ENCODE measurements around the gene PHF21B. TPM values are rescaled to one million over a fixed set of nuclear protein-coding genes. Genes with fewer than 3 reads are reported as not detected.

PHF21B gene
- total RNA-seq, 2 experiments from 2014 or later, result not detected

DNA sequence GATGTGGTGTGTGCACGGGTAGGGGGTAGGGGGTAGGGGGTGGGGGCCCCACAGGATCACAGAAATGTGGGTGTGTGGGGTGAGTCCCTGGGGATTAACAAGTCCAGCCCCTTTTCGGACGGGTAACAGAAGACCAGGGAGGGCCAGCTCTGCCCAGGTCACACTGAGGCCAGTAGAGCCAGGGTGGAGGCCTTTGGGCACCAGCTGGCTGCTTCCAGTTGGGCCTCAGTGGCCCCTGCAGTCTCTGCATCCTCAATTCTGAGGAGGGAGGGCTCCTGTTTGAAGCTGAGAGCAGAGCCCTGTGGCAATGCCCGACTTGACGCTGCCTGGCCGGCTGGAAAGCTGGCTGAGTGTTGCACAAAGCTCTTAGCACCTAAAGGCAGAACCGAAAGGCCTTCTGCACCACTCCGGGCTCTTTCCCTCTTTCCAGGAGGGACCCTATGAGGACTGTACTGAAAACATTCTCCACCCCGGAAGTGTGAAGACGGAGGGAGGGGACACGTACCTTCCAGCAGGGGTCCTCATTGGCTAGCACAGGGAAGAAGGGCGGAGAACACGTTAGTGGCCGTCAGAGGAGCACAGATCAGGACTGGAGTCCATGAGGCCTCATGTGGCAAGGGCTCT is 120.4 kb downstream of the PHF21B start:
- no peaks in the 10 kb centered on the region for H3K36me3 Mint-ChIP-seq (ENCODE audit: low read depth)
- H3K27ac Mint-ChIP-seq, result no peak overlapping the region
- ChIA-PET CTCF (no interaction called here), POLR2A (no interaction called here)
- H3K27me3 Mint-ChIP-seq, result no peaks in the 10 kb centered on the region
- no peaks in the 10 kb centered on the region for H3K4me1 Mint-ChIP-seq
- H3K9me3 Mint-ChIP-seq, result no peaks in the 10 kb centered on the region
- no peak for DNase-seq
- H3K4me3 Mint-ChIP-seq, result no peak overlapping the region

DNA sequence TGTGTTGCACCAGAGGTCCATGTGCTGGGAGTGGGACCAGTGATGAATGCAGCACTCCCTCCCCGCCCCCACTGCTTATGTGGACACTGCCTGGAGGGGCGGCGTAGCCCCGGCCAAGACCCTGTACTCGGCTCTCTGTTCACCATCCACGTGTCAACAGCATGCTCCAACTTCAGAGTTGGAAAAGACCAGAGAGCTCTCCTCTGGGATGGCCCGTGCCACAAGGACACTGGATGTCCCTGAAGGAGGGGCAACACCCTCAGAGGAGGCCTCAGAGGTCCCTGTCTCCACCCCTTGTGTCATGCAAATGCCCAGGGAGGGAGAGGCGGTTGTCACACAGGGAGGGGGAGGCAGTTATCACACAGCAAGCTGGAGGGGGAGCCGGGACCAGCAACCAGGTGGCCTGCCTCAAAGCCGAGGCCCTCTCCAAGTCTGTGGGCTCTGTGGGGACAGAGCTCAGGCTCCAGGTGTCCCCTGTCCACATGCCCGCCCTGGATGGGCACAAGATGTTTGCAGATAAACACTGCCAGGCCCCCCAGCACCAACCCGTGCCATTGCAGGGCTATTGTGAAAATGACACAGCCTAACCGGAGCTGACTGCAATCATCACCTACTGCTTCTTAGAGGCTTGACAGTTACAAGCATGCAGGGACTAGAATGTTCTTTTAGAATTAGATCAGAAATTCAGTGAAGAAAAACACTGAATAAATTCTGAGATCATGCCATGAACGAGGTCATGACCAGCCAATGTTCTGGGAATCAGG is 121.1 kb downstream of the PHF21B start:
- Mint-ChIP-seq H3K4me1 (no peaks in the 10 kb centered on the region), H3K4me3 (no peak overlapping the region), H3K27ac (no peak overlapping the region), H3K27me3 (no peaks in the 10 kb centered on the region), H3K9me3 (no peaks in the 10 kb centered on the region), H3K36me3 (ENCODE audit: low read depth) (no peaks in the 10 kb centered on the region)
- no peak for DNase-seq
- ChIA-PET POLR2A (no interaction called here), CTCF (no interaction called here)

DNA sequence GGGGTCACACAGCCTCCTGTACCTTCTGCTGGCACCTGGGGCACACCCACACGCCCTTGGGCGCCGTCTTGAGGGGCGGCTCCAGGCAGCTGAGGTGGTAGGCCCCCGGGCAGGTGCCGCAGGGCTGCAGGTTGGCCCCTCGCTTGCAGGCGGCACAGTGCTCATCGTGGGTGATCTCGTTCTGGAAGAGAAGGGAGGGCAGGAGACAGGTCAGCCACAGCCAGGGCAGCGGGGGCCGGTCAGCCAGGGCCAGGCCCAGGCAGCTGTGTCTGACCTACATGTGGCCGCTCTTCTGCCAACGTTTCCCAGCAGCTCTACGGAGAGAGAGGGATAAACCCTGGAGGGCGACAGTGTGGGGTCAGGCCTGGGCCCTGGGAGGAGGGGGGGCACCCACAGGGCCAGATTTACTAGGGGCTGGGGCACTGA is 121.9 kb downstream of the PHF21B start:
- no peaks in the 10 kb centered on the region for H3K9me3 Mint-ChIP-seq
- no peak overlapping the region for H3K27ac Mint-ChIP-seq
- H3K36me3 Mint-ChIP-seq (ENCODE audit: low read depth), result no peaks in the 10 kb centered on the region
- no peak for DNase-seq
- ChIA-PET POLR2A (no interaction called here), CTCF (no interaction called here)
- H3K27me3 Mint-ChIP-seq, result no peaks in the 10 kb centered on the region
- no peak overlapping the region for H3K4me3 Mint-ChIP-seq
- no peaks in the 10 kb centered on the region for H3K4me1 Mint-ChIP-seq

DNA sequence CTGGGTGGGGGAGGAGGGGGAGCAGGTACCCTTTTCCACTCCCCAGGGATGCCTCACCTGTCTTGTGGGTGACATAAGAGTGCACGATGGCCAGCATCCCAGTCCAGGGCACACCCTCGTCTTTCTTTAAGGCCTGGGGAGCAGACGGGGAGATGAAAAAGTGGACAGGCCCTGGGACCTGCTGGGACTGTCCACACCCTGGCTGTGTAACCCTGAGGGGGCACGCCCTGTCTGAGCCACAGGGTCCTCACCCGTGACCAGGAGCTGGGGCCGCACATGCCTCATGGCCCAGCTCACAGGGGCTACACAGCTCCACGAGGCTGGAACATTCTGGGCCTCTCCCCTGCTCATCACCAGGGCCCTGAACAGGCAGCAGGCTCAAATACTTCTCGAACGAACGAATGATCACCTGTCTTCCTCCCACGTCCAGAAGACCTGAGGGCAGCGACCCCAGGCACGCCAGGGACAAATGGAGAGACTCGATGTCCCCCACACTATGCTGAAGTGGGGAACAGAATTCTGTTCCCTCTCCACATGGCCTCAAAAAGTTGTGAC is 123.9 kb downstream of the PHF21B start:
- no peaks in the 10 kb centered on the region for H3K27me3 Mint-ChIP-seq
- no peaks in the 10 kb centered on the region for H3K4me1 Mint-ChIP-seq
- H3K4me3 Mint-ChIP-seq, result no peak overlapping the region
- H3K36me3 Mint-ChIP-seq (ENCODE audit: low read depth), result no peaks in the 10 kb centered on the region
- no peaks in the 10 kb centered on the region for H3K9me3 Mint-ChIP-seq
- POLR2A ChIA-PET, result no interaction called here
- no peak for DNase-seq
- no peak overlapping the region for H3K27ac Mint-ChIP-seq
- CTCF ChIA-PET, result no interaction called here

DNA sequence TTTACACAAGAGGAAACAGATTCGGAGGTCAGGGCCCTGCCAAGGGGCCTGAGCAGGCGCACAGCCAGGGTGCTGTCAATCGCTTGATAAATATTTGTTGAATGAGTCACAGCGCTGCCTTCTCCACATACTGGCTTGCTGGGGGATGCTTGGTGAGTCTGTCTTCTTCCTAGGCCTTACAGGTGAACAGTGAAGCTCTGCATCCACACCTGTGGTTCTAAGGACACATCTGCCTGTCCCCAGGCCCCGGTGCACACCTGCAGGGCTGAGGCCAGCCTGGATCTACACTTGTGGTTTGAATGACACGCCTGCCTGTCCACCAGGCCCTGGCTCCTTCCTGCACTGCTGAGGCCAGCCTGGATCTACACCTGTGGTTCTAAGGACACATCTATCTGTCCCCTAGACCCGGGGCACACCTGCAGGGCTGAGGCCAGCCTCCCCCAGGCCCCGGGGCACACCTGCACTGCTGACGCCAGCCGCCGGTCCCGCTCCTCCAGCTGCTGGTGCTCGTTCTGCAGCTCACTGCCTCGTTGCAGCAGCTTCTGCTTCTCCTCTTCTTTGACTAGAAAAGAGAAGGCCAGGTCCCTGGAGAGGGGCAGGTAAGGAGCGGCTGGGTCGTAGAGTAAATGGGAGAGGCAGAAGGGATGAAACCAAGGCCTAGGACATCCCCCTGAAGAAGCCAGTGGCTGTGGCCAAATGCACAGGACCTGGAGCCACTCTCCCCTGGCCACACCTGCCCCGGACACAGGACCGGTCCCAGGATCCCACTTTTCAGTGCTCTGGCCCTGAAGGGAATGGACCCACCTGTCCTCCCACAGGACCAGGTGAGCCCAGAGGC is 124.6 kb downstream of the PHF21B start:
- no peak overlapping the region for H3K27ac Mint-ChIP-seq
- no peaks in the 10 kb centered on the region for H3K4me1 Mint-ChIP-seq
- H3K9me3 Mint-ChIP-seq, result no peaks in the 10 kb centered on the region
- ChIA-PET CTCF (no interaction called here), POLR2A (no interaction called here)
- no peak overlapping the region for H3K4me3 Mint-ChIP-seq
- H3K27me3 Mint-ChIP-seq, result no peaks in the 10 kb centered on the region
- H3K36me3 Mint-ChIP-seq (ENCODE audit: low read depth), result no peaks in the 10 kb centered on the region
- DNase-seq, result no peak

DNA sequence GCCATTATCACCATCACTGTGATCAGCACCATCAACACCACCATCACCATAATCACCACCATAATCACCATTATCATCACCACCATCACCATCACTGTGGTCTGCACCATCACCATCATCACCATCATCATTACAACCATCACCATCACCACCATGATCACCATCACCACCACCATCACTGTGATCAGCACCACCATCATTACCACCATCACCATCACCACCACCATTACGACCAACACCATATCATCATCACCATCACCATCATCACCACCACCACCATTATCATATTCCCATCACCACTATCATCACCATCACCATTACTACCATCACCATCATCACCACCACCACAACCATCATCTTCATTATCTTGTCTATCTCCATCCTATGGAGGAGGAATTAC is 125.2 kb downstream of the PHF21B start:
- H3K4me1 Mint-ChIP-seq, result no peaks in the 10 kb centered on the region
- H3K27ac Mint-ChIP-seq, result no peak overlapping the region
- H3K4me3 Mint-ChIP-seq, result no peak overlapping the region
- H3K36me3 Mint-ChIP-seq (ENCODE audit: low read depth), result no peaks in the 10 kb centered on the region
- ChIA-PET POLR2A (no interaction called here), CTCF (no interaction called here)
- DNase-seq, result no peak
- H3K27me3 Mint-ChIP-seq, result no peaks in the 10 kb centered on the region
- no peaks in the 10 kb centered on the region for H3K9me3 Mint-ChIP-seq

DNA sequence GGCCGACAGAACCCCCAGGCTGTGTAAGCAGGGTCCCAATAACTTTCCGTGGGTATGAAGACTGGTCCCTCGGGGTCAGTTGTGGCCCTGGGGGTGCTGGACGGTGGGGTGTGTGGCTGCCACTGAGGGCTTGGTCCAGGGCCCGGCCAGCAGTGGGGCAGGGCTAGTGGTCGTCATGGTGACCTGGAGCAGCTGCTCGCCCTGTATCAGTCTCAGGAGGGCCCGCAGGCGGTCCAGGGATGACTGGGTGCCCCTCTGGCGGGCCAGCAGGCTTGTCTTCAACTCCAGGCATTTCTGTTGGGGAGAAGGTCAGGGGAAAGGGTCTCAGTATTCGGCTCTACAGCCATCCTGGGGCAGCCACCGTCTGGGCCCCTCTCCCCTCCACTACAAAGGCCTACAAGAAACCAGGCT is 126.8 kb downstream of the PHF21B start:
- POLR2A ChIA-PET, result no interaction called here
- H3K27me3 Mint-ChIP-seq, result no peaks in the 10 kb centered on the region
- H3K4me1 Mint-ChIP-seq, result no peaks in the 10 kb centered on the region
- no peak for DNase-seq
- H3K27ac Mint-ChIP-seq, result no peak overlapping the region
- no peaks in the 10 kb centered on the region for H3K9me3 Mint-ChIP-seq
- CTCF ChIA-PET, result no interaction called here
- H3K4me3 Mint-ChIP-seq, result no peak overlapping the region
- no peaks in the 10 kb centered on the region for H3K36me3 Mint-ChIP-seq (ENCODE audit: low read depth)

DNA sequence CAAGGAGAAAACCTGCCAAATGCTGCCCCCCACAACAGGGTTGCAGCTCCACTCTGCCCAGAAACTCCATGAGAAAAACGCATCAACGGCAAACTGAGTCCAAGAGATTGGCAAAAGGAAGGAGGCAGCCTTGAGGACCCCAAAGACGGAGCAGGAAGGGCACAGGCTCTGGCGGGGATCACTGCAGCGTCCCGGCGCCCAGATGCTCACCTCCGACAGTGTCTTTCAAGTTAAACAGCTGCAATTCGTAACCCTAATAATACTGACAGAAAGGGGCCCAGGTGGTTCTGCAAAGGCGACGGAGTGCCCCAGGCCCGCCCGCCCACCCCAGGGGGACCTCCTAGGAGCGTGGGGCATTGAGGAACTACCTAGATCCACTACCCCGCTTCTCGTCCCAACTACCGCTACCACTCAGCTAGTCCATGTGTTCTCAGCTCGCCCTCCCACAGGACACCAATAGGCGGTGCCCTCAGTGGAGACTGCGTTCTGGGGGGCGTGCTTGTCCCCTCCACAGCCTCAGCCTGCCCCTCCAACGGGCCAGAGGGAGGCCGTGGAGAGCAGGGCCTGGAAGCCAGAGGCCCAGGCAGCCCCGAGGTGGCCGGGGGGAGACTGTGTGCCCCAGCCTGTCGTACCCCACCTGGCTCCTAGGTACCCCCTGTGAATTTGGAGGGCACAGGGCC is 127.4 kb downstream of the PHF21B start:
- DNase-seq, result no peak
- Mint-ChIP-seq H3K4me3 (no peak overlapping the region), H3K27ac (no peak overlapping the region), H3K4me1 (no peaks in the 10 kb centered on the region), H3K27me3 (no peaks in the 10 kb centered on the region), H3K9me3 (no peaks in the 10 kb centered on the region), H3K36me3 (ENCODE audit: low read depth) (no peaks in the 10 kb centered on the region)
- ChIA-PET CTCF (no interaction called here), POLR2A (no interaction called here)

DNA sequence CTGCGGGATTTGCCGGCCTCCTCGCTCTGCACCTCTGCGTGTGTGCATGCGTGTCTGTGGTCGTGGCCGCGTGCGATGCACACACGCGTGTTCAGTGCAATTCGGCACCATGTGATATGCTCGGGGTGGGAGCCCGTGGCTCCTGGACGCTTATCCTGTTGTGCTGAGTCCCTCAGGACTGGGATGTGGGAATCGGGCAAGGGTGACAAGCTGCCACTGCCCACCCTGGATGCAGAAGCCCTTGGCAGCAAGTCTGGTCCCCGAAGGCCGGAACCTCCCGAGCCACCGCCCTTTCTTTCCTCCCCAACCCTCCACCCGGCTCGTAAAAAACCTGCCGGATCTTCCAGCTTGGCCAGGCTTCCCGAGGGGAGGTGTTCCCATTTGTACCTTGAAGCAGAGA is 128.2 kb downstream of the PHF21B start:
- no peak overlapping the region for H3K4me3 Mint-ChIP-seq
- no peak for DNase-seq
- H3K27ac Mint-ChIP-seq, result no peak overlapping the region
- ChIA-PET CTCF (no interaction called here), POLR2A (no interaction called here)
- H3K9me3 Mint-ChIP-seq, result no peaks in the 10 kb centered on the region
- H3K4me1 Mint-ChIP-seq, result no peaks in the 10 kb centered on the region
- no peaks in the 10 kb centered on the region for H3K27me3 Mint-ChIP-seq
- no peaks in the 10 kb centered on the region for H3K36me3 Mint-ChIP-seq (ENCODE audit: low read depth)

DNA sequence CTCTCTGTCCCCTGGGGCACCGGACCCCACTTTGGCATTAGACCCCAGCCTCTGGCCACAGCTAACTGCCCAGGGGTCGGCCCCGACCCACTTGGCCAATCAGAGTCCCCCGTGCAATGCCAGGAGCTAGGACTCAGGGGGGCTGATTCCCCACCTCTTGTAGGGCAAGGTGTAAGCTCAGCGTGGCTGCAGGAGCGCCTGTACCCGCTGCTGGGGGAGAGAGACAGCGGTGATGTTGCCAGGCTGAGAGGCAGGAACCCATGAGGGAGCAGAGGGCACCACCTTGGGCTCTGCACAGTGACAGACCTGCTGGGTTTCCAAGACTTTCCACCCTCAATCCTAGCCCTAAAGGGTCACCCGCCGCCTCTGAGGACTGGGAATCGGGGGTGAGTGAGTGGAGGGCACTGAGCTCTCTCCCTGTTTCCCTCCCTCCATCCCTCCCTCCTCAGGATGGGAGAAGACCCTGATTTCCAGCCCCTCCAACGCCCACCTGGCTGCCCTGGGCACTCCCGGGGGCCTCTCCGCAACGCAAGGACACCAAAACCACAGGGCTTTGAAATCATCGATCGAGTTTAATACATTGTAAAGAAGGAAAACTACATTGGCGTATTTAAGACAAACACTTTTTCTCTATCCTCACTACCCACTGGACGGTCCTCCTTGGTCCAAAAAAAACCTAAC is 129.1 kb downstream of the PHF21B start:
- H3K36me3 Mint-ChIP-seq (ENCODE audit: low read depth), result no peaks in the 10 kb centered on the region
- no peak overlapping the region for H3K27ac Mint-ChIP-seq
- no peak overlapping the region for H3K4me3 Mint-ChIP-seq
- no peaks in the 10 kb centered on the region for H3K27me3 Mint-ChIP-seq
- ChIA-PET CTCF (no interaction called here), POLR2A (no interaction called here)
- H3K4me1 Mint-ChIP-seq, result no peaks in the 10 kb centered on the region
- no peaks in the 10 kb centered on the region for H3K9me3 Mint-ChIP-seq
- DNase-seq, result no peak

DNA sequence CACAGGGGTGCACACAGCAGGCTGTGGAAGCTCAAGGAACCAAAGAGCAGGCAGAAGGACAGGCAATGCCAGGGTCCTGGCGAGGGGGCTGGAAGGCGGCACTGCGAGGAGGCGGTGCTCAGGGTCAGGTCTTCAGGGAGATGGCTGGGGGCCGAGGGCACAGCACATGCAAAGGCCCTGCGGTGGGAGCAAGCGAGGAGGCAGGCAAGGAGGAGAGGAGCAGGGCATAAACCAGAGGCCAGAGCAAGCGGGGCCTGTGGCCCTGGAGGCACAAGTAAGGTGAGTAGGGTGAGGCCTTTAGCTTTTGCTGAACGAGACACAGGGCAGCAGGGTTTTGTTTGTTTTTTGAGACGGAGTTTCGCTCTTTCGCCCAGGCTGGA is 130.5 kb downstream of the PHF21B start:
- DNase-seq, result no peak
- ChIA-PET CTCF (no interaction called here), POLR2A (no interaction called here)
- Mint-ChIP-seq H3K4me1 (no peaks in the 10 kb centered on the region), H3K27me3 (no peaks in the 10 kb centered on the region), H3K4me3 (no peak overlapping the region), H3K27ac (no peak overlapping the region), H3K9me3 (no peaks in the 10 kb centered on the region), H3K36me3 (ENCODE audit: low read depth) (no peaks in the 10 kb centered on the region)

DNA sequence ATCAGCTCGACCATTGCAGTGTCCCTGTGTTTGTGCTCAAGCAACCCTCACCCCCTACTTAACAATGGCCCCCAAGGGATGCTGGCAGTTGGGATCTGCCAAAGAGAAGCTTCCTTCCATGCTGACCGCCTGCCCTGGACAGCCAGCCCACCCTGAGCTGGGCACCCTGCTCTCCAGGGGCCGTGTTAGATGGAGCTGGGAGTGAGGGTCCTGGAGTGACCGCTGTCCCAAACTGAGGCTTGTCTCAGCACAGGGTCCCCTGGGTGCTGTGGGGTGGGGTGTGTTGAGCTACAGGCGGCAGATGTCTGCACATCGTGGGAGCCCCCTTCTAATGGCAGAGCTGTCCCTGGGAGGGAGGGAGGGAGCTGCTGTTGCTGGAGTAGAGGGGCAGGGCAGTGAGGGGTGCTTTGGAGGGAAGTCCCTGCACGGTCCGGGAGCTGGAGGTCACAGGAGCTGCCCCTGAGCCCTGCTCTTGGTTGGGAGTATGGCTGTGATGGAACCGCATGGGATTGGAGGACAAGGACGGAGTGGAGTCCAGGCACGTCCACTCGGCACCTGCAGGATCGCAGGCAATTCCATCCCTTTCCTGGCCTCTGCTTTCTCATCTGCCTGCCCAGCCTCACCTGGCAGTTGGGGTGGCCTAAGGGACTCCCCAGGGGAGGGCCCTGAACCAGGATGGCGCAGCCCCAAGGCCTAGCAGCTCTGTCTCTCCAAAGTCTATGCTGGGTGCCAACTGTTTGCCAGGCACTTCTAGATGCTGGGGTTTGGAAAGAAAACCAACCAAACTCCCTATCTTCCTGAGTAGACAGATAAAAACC is 131.1 kb downstream of the PHF21B start:
- Mint-ChIP-seq H3K4me3 (no peak overlapping the region), H3K36me3 (ENCODE audit: low read depth) (no peaks in the 10 kb centered on the region), H3K9me3 (no peaks in the 10 kb centered on the region), H3K27me3 (no peaks in the 10 kb centered on the region), H3K4me1 (no peaks in the 10 kb centered on the region), H3K27ac (no peak overlapping the region)
- POLR2A ChIA-PET, result no interaction called here
- no peak for DNase-seq
- CTCF ChIA-PET, result no interaction called here

Measured in activated CD4-positive, alpha-beta memory T cell treated with anti-CD3 and anti-CD28 coated beads, Interleukin-2, amount 10 ng/mL, durations not matched to agents 7 days and 5 days (primary cell).